ENCODE results near the gene APH1B.

The APH1B gene

GRCh38 chr15:63283126-63283525 lies 5.7 kb downstream of the APH1B start:
- no peak for ATAC-seq (ENCODE audit: low read depth)
- no peaks in the 10 kb centered on the region for H3K9me3 ChIP-seq (ENCODE audit: severe bottlenecking)
- TF ChIP-seq, protein P1, sequence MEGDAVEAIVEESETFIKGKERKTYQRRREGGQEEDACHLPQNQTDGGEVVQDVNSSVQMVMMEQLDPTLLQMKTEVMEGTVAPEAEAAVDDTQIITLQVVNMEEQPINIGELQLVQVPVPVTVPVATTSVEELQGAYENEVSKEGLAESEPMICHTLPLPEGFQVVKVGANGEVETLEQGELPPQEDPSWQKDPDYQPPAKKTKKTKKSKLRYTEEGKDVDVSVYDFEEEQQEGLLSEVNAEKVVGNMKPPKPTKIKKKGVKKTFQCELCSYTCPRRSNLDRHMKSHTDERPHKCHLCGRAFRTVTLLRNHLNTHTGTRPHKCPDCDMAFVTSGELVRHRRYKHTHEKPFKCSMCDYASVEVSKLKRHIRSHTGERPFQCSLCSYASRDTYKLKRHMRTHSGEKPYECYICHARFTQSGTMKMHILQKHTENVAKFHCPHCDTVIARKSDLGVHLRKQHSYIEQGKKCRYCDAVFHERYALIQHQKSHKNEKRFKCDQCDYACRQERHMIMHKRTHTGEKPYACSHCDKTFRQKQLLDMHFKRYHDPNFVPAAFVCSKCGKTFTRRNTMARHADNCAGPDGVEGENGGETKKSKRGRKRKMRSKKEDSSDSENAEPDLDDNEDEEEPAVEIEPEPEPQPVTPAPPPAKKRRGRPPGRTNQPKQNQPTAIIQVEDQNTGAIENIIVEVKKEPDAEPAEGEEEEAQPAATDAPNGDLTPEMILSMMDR (IDR thresholded peaks at IDR 0.05; ENCODE audit: poor library complexity, severe bottlenecking) = no peak
- no peaks in the 10 kb centered on the region for H3K27me3 ChIP-seq (ENCODE audit: insufficient read depth, poor library complexity, severe bottlenecking)
- H3K27ac ChIP-seq (ENCODE audit: poor library complexity, severe bottlenecking) = no peak overlapping the region
- no peak overlapping the region for H3K4me3 ChIP-seq (ENCODE audit: severe bottlenecking)
- no peak for DNase-seq (ENCODE audit: low spot score)
- H3K36me3 ChIP-seq (ENCODE audit: low read depth) = no peaks in the 10 kb centered on the region; the same call in none of the 2 replicates
- no peaks in the 10 kb centered on the region for H3K4me1 ChIP-seq (ENCODE audit: insufficient read depth, poor library complexity, severe bottlenecking)

DNA sequence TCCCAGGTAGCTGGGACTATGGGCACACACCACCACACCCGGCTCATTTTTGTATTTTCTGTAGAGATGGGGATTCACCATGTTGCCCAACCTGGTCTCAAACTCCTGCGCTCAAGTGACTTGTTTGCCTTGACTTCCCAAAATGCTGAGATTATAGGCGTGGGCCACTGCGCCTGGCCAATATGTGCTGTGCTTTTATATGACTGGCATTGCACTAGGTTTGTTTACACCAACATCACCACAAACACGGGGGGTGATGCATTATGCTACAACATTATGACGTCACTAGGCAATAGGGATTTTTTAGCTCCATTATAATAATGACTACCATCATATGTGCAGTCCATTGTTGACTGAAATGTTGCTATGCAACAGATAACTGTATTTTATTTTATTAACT lies 6.9 kb downstream of the APH1B start:
- H3K27me3 ChIP-seq (ENCODE audit: insufficient read depth, poor library complexity, severe bottlenecking) = no peaks in the 10 kb centered on the region
- H3K27ac ChIP-seq (ENCODE audit: poor library complexity, severe bottlenecking) = no peak overlapping the region
- no peak for DNase-seq (ENCODE audit: low spot score)
- no peaks in the 10 kb centered on the region; the same call in 1 of the 2 replicates for H3K36me3 ChIP-seq (ENCODE audit: low read depth)
- TF ChIP-seq, protein P1 (IDR thresholded peaks at IDR 0.05; ENCODE audit: poor library complexity, severe bottlenecking) = no peak
- ATAC-seq (ENCODE audit: low read depth) = no peak
- H3K9me3 ChIP-seq (ENCODE audit: severe bottlenecking) = no peaks in the 10 kb centered on the region
- no peak overlapping the region for H3K4me3 ChIP-seq (ENCODE audit: severe bottlenecking)
- H3K4me1 ChIP-seq (ENCODE audit: insufficient read depth, poor library complexity, severe bottlenecking) = peaks cover 3% of the 10 kb centered on the region

DNA sequence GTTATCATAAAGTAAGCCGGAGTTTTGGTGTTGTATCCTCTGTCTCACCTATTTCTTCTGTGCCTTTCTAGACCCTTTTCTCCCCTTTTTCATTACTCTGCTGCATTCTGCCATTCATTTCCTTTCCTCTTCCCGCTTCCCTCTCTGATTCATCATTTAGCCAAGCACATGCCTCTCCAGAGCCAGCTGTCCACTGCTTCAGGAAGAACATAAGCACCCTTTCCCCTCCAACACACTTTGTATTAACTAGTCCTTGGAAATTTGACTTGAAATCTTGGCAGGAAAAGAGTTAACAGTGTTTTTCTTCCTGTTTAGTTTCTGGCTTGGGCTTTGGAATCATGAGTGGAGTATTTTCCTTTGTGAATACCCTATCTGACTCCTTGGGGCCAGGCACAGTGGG lies 9.7 kb downstream of the APH1B start:
- ATAC-seq (ENCODE audit: low read depth) (no peak), DNase-seq (ENCODE audit: low spot score) (no peak)
- Histone ChIP-seq H3K9me3 (ENCODE audit: severe bottlenecking) (no peaks in the 10 kb centered on the region), H3K4me1 (ENCODE audit: insufficient read depth, poor library complexity, severe bottlenecking) (peaks cover 8% of the 10 kb centered on the region), H3K27me3 (ENCODE audit: insufficient read depth, poor library complexity, severe bottlenecking) (no peaks in the 10 kb centered on the region), H3K4me3 (ENCODE audit: severe bottlenecking) (no peak overlapping the region), H3K27ac (ENCODE audit: poor library complexity, severe bottlenecking) (no peak overlapping the region), H3K36me3 (ENCODE audit: low read depth) (no peaks in the 10 kb centered on the region; the same call in 1 of the 2 replicates)
- TF ChIP-seq, protein P1 (IDR thresholded peaks at IDR 0.05; ENCODE audit: poor library complexity, severe bottlenecking) = no peak

DNA sequence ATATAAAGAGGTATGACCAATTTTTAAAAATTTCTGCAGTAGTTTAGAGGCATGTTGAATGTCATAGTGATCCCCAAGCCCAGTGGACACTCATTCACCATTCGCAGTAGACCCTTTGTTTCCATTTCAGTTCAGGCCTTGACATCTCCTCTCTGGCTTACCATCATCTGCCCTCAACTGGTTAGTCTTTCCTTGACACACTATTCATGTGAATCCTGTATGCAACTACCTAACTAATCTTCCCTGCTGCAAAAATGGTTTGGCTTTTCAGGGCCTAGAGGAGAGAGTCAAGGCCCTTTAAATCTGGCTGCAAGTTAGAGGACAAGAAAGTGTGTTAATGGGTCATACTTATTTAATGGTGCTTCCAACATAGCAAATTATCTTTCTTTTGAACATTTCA lies 10.9 kb downstream of the APH1B start:
- TF ChIP-seq, protein P1 (IDR thresholded peaks at IDR 0.05; ENCODE audit: poor library complexity, severe bottlenecking) = no peak
- ATAC-seq (ENCODE audit: low read depth) = 0 out of 3 replicates have a peak, but pooled peaks have one; percentile 44
- H3K27ac ChIP-seq (ENCODE audit: poor library complexity, severe bottlenecking) = no peak overlapping the region

GRCh38 chr15:63288778-63289378 lies 11.5 kb downstream of the APH1B start:
- Histone ChIP-seq H3K27ac (ENCODE audit: poor library complexity, severe bottlenecking) (no peak overlapping the region), H3K4me1 (ENCODE audit: insufficient read depth, poor library complexity, severe bottlenecking) (peaks cover 8% of the 10 kb centered on the region), H3K9me3 (ENCODE audit: severe bottlenecking) (no peaks in the 10 kb centered on the region), H3K27me3 (ENCODE audit: insufficient read depth, poor library complexity, severe bottlenecking) (no peaks in the 10 kb centered on the region), H3K36me3 (ENCODE audit: low read depth) (no peaks in the 10 kb centered on the region; the same call in 1 of the 2 replicates), H3K4me3 (ENCODE audit: severe bottlenecking) (no peak overlapping the region)
- no peak for DNase-seq (ENCODE audit: low spot score)
- ATAC-seq (ENCODE audit: low read depth) = peak; percentile 82
- TF ChIP-seq, protein P1 (IDR thresholded peaks at IDR 0.05; ENCODE audit: poor library complexity, severe bottlenecking) = peak; percentile 99

More for the DNA sequence above, 10.9 kb downstream of the APH1B start:
- Histone ChIP-seq H3K27me3 (ENCODE audit: insufficient read depth, poor library complexity, severe bottlenecking) (no peaks in the 10 kb centered on the region), H3K4me1 (ENCODE audit: insufficient read depth, poor library complexity, severe bottlenecking) (peaks cover 8% of the 10 kb centered on the region), H3K4me3 (ENCODE audit: severe bottlenecking) (no peak overlapping the region), H3K9me3 (ENCODE audit: severe bottlenecking) (no peaks in the 10 kb centered on the region), H3K36me3 (ENCODE audit: low read depth) (no peaks in the 10 kb centered on the region; the same call in 1 of the 2 replicates)
- no peak for DNase-seq (ENCODE audit: low spot score)
